Measurements from ENCODE around the gene AGAP2.

AGAP2 gene

GRCh38 chr12:57777911-57778310 is 39.4 kb upstream of the AGAP2 start:
- TF ChIP-seq REST (IDR thresholded peaks at IDR 0.05; ENCODE audit: insufficient read depth in 1 of 2, low read depth in 2 of 2, low read length in 2 of 2) (no peak), SIN3A (IDR thresholded peaks at IDR 0.05; ENCODE audit: borderline replicate concordance, insufficient read depth, low read length) (no peak), POLR2AphosphoS5 (IDR thresholded peaks at IDR 0.05; ENCODE audit: low read depth, low read length) (no peak), TAF1 (IDR thresholded peaks at IDR 0.05; ENCODE audit: borderline replicate concordance, insufficient read depth, low read length) (no peak), FOXP2 (optimal IDR thresholded peaks at IDR 0.05; ENCODE audit: borderline replicate concordance, extremely low read depth, extremely low read length, insufficient read depth) (no peak)

DNA sequence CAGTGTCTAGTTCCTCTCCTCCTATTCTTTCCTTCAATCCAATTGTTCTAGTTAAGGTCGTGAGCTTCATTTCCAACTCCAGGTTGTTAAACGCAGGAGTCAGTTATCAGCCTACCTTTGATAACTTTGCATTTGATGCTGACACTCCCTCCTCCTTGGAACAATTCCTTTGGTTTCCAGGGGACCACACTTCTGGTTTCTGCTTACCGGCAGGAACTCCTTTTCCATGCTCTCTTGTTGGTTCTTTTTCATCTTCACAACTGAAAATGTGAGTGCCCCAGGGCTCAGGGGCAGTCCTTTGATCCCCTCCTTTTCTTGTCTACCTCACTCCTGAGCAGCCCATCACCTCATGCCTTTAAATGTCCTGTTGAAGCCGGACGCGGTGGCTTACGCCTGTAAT is 38.8 kb upstream of the AGAP2 start:
- TF ChIP-seq FOXP2 (optimal IDR thresholded peaks at IDR 0.05; ENCODE audit: borderline replicate concordance, extremely low read depth, extremely low read length, insufficient read depth) = no peak
- TF ChIP-seq SIN3A (IDR thresholded peaks at IDR 0.05; ENCODE audit: borderline replicate concordance, insufficient read depth, low read length) = no peak
- no peak for TF ChIP-seq TAF1 (IDR thresholded peaks at IDR 0.05; ENCODE audit: borderline replicate concordance, insufficient read depth, low read length)
- no peak for TF ChIP-seq POLR2AphosphoS5 (IDR thresholded peaks at IDR 0.05; ENCODE audit: low read depth, low read length)
- TF ChIP-seq REST (IDR thresholded peaks at IDR 0.05; ENCODE audit: insufficient read depth in 1 of 2, low read depth in 2 of 2, low read length in 2 of 2) = no peak

- TF ChIP-seq SIN3A (IDR thresholded peaks at IDR 0.05; ENCODE audit: borderline replicate concordance, insufficient read depth, low read length) (no peak), TAF1 (IDR thresholded peaks at IDR 0.05; ENCODE audit: borderline replicate concordance, insufficient read depth, low read length) (no peak), FOXP2 (optimal IDR thresholded peaks at IDR 0.05; ENCODE audit: borderline replicate concordance, extremely low read depth, extremely low read length, insufficient read depth) (no peak), REST (IDR thresholded peaks at IDR 0.05; ENCODE audit: insufficient read depth in 1 of 2, low read depth in 2 of 2, low read length in 2 of 2) (no peak), POLR2AphosphoS5 (IDR thresholded peaks at IDR 0.05; ENCODE audit: low read depth, low read length) (no peak)
Measured at GRCh38 chr12:57776247-57776587, 37.7 kb upstream of the AGAP2 start.

GRCh38 chr12:57775563-57776246 is 37.2 kb upstream of the AGAP2 start:
- TF ChIP-seq TAF1 (IDR thresholded peaks at IDR 0.05; ENCODE audit: borderline replicate concordance, insufficient read depth, low read length) (no peak), SIN3A (IDR thresholded peaks at IDR 0.05; ENCODE audit: borderline replicate concordance, insufficient read depth, low read length) (no peak), POLR2AphosphoS5 (IDR thresholded peaks at IDR 0.05; ENCODE audit: low read depth, low read length) (no peak), REST (IDR thresholded peaks at IDR 0.05; ENCODE audit: insufficient read depth in 1 of 2, low read depth in 2 of 2, low read length in 2 of 2) (no peak), FOXP2 (optimal IDR thresholded peaks at IDR 0.05; ENCODE audit: borderline replicate concordance, extremely low read depth, extremely low read length, insufficient read depth) (no peak)
